Measurements from ENCODE around the gene KSR2.

Gene KSR2

GRCh38 chr12:117580718-117581062, 388.1 kb downstream of the KSR2 start:
- no peak for DNase-seq (ENCODE audit: low read depth in 2 of 2)

GRCh38 chr12:117580015-117580717, 388.6 kb downstream of the KSR2 start:
- no peak for DNase-seq (ENCODE audit: low read depth in 2 of 2)

- DNase-seq (ENCODE audit: low read depth in 2 of 2): no peak
These were observed 391.6 kb downstream of the KSR2 start for GRCh38 chr12:117577122-117577657.

- DNase-seq (ENCODE audit: low read depth in 2 of 2): no peak
These were observed 392.7 kb downstream of the KSR2 start for GRCh38 chr12:117576053-117576452.

- no peak for DNase-seq (ENCODE audit: low read depth in 2 of 2)
These were observed 394.1 kb downstream of the KSR2 start for GRCh38 chr12:117574655-117575054.

- no peak for DNase-seq (ENCODE audit: low read depth in 2 of 2)
These were observed 396.0 kb downstream of the KSR2 start for GRCh38 chr12:117572755-117573154.

GRCh38 chr12:117571321-117571720, 397.5 kb downstream of the KSR2 start:
- DNase-seq (ENCODE audit: low read depth in 2 of 2): no peak

- no peak for DNase-seq (ENCODE audit: low read depth in 2 of 2)
These were observed 398.2 kb downstream of the KSR2 start for GRCh38 chr12:117570608-117571007.

GRCh38 chr12:117567644-117568216, 401.1 kb downstream of the KSR2 start:
- no peak for DNase-seq (ENCODE audit: low read depth in 2 of 2)

GRCh38 chr12:117564881-117565280, 403.9 kb downstream of the KSR2 start:
- no peak for DNase-seq (ENCODE audit: low read depth in 2 of 2)

GRCh38 chr12:117563706-117564105, 405.1 kb downstream of the KSR2 start:
- DNase-seq (ENCODE audit: low read depth in 2 of 2): no peak

- DNase-seq (ENCODE audit: low read depth in 2 of 2): no peak
These were observed 405.8 kb downstream of the KSR2 start for GRCh38 chr12:117563007-117563406.

- no peak for DNase-seq (ENCODE audit: low read depth in 2 of 2)
These were observed 406.8 kb downstream of the KSR2 start for GRCh38 chr12:117561990-117562389.

GRCh38 chr12:117559978-117560377, 408.8 kb downstream of the KSR2 start:
- no peak for DNase-seq (ENCODE audit: low read depth in 2 of 2)

- no peak for DNase-seq (ENCODE audit: low read depth in 2 of 2)
These were observed 412.9 kb downstream of the KSR2 start for GRCh38 chr12:117555889-117556288.

GRCh38 chr12:117552971-117553370, 415.8 kb downstream of the KSR2 start:
- DNase-seq (ENCODE audit: low read depth in 2 of 2): no peak

GRCh38 chr12:117551665-117552064, 417.1 kb downstream of the KSR2 start:
- DNase-seq (ENCODE audit: low read depth in 2 of 2): no peak

GRCh38 chr12:117547209-117547608, 421.6 kb downstream of the KSR2 start:
- no peak for DNase-seq (ENCODE audit: low read depth in 2 of 2)

GRCh38 chr12:117545216-117545615, 423.6 kb downstream of the KSR2 start:
- DNase-seq (ENCODE audit: low read depth in 2 of 2): no peak

GRCh38 chr12:117540011-117540410, 428.8 kb downstream of the KSR2 start:
- no peak for DNase-seq (ENCODE audit: low read depth in 2 of 2)

GRCh38 chr12:117538926-117539325, 429.9 kb downstream of the KSR2 start:
- no peak for DNase-seq (ENCODE audit: low read depth in 2 of 2)

- no peak for DNase-seq (ENCODE audit: low read depth in 2 of 2)
These were observed 430.6 kb downstream of the KSR2 start for GRCh38 chr12:117538032-117538690.

- DNase-seq (ENCODE audit: low read depth in 2 of 2): no peak
These were observed 435.1 kb downstream of the KSR2 start for GRCh38 chr12:117533687-117534086.
